IPS-NIHi7 (cell line): Measurements from ENCODE around the gene TOMM22.

Experiments
- DNase-seq: peaks from one replicate; pipeline ENCODE4 v3.0.0; 2012; ENCODE audit warnings: mixed read lengths; ENCODE audit errors: extremely low spot score

Gene TOMM22

DNA sequence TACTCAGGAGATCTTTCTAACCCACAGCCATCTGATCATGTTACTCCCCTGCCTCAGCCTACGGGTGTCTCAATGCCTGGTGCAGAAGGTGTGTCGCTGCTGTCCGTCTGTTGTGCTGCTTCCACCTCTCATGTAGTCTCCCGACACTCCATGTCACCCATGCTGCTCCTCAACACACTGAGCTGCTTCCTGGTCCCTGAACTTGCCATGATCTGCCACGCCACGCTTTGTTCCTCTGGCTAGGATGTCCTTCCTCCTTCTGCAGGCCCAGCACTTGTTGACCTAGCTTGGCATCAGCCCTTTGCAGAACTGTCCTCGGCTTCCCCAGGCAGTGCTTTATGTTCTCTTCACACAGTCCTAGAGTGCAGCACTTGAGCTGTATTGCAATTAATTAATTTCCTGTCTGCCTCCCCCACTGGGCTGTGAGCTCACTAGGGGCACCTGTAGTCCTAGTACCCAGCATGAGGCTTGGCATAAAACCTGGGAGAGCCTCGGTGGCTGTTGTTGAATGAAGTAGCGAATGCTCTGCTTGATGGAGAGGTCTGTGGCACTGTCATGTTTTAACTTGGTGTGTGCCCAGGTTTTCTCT lies 33.5 kb downstream of the TOMM22 start:
- DNase-seq, result no peak

DNA sequence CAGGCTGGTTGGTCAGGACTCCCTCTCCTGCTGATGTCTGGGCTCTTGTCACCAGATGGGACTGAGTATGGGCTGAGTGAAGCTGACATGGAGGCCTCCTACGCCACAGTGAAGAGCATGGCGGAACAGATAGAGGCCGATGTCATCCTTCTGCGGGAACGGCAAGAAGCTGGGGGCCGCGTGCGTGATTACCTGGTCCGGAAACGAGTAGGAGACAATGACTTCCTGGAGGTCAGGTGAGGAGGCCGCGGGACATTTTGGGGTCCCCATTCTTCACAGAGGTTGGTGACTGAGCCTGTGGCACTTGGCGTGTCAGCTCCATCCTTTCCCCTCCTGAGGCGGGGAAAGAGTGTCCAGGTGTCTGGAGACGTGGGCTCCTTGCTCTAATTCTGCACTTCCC lies 34.1 kb downstream of the TOMM22 start:
- DNase-seq, result no peak

DNA sequence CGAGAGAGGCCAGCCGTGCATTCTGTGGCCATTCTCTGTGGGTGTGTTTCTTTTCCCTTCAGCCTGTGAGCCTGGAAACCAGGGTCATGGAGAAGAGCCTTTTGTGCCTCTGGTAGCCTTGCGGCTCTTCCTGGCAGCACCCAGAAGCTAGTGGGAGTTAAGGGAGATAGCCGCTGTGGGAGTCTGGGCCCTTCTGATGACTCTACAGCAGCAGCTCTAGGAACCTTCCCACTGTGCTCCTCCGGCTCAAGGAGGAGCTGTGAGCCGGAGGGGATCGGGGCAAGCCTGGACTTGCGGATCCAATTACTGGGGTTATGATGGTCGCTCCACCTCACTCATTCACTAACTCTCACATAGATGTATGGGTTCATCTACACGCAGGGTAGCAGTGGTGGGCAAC lies 34.5 kb downstream of the TOMM22 start:
- DNase-seq, result no peak

DNA sequence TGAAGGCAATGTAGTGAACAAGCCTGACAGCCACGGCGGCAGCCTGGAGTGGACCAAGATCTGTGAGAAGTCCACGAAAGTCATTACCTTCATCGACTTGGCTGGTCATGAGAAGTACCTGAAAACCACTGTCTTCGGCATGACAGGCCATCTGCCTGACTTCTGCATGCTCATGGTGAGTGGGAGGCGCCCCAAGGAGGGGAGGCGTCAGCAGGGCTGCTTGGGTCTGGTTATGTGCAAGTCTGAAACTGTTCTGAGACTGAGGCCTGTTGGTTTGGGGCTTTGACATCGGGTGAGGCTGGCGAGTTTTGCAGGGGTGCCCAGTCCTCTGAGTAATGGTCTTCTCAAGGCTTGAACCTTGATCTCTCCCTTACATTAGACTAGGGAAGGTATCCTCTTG lies 35.1 kb downstream of the TOMM22 start:
- no peak for DNase-seq

DNA sequence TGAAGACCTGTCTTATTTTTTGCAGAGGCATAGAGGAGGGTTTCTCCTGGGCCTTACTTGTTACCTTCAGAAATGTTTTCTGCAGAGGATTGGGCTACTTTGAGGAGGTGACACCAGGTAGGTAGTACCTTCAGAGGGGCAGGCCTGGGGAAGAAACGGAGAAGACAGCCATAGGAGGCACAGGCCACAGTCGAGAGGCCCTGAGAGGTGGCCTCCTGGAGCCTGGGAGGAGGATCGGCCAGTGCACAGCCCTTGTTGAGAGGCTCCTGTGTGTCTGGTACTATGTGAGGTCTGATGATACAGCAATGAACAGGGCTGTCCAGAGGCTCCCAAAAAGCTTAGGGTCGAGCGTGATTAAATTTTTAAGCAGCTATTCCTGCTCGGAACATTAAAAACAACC lies 35.5 kb downstream of the TOMM22 start:
- DNase-seq, result no peak

DNA sequence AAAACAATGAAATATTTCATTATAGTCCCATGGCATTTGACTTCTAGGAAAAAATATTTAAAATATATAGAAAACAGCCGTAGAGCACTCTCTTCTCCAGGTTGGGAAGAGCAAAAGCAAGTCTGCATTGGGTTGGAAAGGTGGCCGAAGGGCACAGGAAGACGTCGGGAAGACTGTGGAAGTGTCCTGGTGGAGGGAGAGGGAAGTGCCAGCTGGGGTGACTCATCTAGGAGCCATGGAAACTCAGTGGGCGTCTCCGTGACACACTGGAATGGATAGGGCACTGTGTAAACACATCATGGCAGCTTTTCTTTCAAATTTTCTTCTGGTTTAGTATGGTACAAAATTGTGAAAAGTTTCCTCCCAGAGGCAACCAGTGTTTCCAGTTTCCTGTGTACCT lies 36.7 kb downstream of the TOMM22 start:
- DNase-seq, result peak; percentile 77

DNA sequence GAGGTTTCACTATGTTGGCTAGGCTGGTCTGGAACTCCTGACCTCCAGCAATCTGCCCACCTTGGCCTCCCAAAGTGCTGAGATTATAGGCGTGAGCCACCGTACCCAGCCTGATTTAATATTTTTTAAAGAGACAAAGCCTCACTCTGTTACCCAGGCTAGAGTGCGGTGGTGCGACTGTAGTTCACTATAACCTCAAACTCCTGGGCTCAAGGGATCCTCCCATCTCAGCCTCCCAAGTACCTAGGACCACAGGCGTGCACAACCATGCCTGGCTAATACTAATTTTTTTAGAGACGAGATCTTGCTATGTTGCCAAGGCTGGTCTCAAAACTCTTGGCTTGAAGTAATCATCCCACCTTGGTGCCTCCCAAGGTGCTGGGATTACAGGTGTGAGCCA lies 37.4 kb downstream of the TOMM22 start:
- no peak for DNase-seq

DNA sequence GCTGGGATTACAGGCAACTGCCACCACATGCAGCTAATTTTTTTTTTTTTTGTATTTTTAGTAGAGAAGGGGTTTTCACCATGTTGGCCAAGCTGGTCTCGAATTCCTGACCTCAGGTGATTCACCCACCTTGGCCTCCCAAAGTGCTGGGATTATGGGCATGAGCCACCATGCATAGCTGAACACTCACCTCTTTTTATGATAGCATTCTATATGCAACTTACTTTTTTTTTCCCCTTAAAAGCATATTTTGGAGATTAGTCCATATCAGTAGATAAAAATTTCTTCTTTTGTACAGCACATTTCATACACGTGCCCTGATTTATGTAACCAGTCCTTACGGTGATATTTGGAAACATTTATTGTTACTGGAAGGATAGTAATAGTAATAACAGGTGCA lies 38.6 kb downstream of the TOMM22 start:
- DNase-seq, result no peak

DNA sequence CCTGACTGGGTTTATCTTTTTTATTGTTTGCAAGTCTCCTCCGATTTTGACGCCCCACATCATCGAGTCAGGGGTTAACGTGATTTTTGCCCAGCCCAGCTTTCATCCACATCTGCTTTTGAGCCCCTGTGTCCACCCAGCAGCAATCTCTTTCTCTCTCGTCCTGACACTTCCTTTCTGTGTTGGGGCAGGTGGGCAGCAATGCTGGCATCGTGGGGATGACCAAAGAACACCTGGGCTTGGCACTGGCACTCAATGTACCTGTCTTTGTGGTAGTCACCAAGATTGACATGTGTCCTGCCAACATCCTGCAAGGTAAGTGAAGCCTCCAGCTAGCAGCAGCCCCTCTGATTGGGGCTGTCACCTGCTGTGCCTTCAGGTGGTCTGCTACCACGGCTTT lies 39.8 kb downstream of the TOMM22 start:
- DNase-seq, result no peak

DNA sequence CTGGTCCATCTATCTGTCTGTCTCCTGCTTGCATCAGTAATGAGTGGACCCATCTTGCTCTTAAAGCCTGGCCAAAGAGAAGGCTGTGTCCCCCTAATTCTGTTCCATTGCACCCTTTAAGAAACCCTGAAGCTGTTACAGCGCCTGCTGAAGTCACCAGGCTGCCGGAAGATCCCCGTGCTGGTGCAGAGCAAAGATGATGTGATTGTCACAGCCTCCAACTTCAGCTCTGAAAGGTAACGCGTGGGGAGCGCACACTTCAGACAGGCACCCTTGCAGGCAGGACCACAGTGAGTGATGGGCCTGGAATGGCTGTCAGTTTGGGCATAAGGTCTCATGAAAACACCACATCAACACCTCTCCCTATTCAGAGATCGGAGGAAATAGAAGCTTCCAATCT lies 42.4 kb downstream of the TOMM22 start:
- no peak for DNase-seq

DNA sequence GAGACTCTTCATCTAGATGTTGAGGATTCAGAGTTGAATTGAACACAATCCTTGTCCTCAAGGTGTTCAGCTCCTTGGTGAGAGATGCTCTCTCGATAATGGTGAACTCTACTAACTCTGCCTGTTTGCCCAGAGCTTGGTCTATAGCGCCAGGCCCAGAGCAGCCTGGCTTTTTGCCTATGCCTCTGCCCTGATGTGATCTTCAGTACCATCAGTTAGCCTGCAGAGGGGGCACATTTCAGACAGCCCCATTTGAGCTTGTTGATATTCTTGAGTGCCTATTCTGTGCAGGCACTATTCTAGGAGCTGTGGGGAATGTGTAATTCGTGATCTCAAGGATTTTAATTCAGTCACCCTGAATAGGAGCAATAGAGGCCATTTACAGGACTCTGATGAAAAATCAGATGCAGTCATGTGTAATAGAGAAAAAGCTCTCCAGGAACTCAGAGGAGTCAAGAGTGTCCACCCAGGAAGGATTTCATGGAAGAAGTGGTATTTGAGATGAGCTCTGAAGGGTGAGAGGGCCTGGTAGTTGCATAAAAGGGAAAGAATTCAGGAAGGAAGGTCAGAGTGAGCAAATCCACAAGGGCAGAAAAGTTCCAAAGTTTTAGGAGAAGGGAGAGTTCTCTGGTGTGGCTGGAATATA lies 43.3 kb downstream of the TOMM22 start:
- peak; percentile 64 for DNase-seq

DNA sequence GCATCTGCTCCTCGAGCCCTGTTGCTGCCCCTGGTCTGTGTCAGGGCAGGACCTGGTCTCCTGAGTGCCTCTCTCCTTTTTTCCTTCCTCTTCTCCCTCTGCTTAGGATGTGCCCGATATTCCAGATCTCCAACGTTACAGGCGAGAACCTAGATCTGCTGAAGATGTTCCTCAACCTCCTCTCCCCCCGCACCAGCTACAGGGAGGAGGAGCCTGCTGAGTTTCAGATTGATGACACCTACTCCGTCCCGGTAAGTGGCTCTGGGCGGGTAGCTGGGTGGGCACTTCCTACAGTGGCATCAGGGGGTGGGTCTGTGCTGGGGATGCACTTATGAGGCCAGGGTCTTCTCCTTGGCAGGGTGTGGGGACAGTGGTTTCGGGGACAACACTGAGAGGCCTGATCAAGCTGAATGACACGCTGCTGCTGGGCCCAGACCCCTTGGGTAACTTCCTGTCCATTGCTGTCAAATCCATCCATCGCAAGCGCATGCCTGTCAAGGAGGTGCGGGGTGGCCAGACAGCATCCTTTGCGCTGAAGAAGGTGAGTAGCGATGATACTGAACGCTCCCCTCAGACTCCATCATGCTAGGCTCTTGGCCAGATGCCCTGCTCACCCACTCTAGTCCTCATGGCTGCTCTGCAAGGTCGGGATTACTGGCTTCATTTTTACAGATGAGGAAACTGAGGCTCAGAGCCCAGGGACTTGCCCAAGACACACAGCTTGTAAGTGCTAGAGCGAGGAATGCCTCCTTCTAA lies 44.3 kb downstream of the TOMM22 start:
- DNase-seq, result no peak

DNA sequence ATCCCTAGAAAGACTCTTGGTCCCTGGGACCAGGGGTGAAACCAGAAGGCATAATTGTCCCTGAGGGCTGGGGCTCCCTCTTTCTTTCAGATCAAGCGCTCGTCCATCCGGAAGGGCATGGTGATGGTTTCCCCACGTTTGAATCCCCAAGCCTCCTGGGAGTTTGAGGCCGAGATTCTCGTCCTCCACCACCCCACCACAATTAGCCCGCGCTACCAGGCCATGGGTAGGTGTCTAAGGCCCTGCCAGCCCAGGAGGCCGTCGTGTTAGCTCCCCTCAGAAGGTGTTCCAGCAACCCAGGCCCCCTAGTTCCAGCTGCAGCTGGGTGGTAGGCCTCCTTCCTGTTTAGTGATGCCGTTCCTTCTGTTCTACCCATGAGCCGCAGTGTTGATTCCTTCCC lies 45.4 kb downstream of the TOMM22 start:
- no peak for DNase-seq

DNA sequence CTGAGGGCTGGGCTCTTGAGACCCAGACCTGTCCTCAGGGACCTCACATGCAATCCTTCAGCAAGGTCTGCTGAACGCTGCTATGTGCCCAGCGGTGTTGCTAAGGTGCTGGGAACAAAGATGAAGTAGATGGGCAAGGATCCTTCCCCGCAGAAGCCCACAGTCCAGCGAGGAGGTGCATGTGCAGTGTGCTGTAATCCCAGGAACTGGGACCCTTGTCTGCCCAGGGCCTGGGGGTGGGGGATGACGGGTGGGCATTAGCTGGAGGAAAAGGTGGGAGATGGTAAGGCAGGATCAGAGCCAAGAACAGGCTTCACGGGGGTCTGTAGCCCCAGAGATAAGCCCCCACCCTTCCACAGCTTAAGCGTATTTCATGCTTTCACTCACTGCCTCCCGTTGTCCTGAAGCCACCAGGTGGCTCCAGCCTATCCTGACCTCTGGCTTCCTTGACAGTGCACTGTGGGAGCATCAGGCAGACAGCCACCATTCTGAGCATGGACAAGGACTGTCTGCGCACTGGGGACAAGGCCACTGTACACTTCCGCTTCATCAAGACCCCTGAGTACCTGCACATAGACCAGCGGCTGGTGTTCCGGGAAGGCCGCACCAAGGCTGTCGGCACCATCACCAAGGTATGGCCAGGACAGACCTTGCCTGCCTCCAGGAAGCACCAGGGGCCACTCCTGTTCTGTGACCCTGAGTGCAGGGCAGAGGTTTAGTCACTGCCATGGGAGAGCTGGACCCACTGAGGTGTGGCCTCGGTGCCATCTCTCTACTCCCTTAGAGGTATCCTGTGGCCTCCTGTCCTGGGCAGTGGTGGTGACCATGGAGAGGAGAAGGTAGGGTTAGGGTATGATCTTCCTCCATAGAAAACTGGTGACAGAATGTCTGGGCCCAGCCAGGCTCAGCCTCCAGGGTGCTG lies 46.0 kb downstream of the TOMM22 start:
- DNase-seq, result no peak

DNA sequence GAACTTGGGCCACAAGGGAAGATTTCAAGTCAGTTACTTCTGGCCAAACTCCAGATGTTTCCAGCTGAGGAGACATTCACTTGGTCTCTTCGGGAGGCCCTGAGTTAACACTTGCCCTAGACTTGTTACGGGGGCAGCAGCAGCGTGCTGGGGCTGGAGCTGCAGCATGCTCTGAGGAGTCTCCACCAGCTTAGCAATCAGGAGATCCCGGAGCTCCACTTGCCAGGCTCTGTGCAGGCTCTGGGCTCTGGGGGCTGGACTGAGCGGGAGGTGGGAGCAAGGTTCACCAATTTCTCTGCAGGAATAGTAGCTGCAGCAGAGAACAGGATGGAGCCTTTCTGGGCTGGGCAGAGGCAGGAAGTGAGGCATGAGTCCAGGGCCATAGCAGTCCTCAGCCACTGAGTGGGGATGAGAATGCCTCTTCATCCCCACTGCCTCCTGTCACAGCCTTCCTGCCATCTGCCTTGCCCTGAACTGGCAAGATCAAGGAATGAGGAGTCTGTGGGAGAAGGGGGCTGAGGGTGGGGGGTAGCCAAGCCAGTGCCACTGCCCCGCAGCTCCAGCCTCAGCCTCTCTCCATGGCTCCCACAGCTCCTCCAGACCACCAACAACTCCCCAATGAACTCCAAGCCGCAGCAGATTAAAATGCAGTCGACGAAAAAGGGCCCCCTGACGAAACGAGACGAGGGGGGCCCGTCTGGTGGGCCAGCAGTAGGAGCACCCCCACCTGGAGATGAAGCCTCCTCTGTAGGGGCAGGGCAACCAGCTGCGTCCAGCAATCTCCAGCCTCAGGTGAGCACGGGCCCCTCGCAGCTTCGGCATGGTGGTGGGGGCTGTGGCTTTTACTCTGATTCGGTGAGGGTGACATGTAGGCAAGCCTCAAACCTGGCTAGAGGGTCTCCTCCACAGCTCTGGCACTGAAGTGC lies 47.4 kb downstream of the TOMM22 start:
- DNase-seq, result no peak

DNA sequence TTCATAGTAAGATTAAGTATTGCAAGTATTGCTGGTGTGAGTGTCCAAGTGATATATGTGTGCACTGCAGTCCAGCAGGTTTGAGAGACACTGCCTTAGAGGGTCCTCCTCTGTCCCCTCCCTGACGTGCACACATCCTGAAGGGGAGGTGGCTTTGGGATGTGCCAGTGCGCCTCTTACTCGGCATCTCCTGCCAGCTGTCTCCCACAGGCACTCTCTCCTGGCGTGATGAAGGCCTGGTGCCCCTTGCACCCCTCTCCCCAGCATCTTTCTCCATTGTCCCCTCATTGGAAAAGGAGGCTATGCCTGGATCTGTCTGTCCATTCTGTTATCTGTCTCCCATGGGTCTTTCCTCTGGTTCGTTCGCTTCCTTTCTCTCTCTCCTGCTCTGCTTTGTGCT lies 48.2 kb downstream of the TOMM22 start:
- no peak for DNase-seq

DNA sequence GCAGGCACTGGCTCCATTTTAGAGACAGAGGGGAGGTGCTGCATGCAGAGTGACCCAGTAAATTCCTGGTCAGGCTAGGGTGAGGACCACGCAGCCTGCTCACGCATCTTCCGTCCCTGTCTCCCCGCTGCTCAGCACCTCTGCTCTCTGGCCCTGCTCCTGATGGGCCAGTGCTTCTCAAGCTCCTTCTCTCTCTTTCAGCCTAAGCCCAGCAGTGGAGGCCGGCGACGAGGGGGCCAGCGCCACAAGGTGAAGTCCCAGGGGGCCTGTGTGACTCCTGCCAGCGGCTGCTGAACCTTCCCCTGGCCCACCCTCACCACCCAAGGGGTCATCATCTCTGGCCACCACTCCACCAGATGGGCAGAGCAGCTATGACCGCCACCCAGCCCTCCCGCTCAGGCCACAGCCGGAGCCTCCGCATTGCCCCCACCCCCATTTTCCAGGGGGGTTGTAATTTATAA lies 48.7 kb downstream of the TOMM22 start:
- DNase-seq, result no peak

DNA sequence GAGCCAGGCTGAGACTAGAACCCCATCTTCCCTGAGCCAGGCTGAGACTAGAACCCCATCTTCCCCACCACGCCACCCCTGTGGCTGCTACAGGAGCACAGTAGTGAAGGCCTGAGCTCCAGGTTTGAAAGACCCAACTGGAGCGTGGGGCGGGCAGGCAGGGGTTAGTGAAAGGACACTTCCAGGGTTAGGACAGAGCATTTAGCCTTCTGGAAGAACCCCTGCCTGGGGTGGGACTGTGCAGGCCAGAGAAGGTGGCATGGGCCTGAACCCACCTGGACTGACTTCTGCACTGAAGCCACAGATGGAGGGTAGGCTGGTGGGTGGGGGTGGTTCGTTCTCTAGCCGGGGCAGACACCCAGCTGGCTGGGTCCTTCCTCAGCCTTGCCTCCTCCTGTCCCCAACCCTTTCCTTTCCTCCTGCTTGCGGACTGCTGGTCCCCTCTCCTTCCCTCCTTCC lies 50.0 kb downstream of the TOMM22 start:
- DNase-seq, result no peak

DNA sequence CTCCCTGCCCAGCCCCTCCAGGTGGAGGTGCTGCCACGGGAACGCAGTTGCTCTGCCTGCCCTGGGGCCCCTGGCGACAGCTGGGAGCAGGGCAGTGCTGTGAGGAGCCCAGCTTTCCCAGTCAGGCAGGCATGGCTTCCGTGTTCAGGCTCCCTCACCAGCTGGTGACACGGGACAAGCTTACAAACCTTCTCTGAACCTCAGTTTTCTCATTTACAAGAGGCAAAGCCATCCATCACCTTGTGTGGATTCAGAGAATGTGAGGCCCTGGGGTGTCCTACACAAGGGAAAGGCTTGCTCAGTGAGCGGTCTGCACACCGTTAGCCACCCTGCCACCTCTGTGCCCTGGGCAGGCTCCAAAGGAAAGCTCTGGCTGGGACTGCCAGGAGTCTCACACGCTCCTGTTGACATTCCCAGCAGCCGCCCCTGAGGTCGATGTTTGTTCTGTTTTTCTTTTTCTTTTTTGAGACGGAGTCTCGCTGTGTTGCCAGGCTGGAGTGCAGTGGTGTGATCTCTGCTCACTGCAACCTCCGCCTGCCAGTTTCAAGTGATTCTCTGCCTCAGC lies 50.6 kb downstream of the TOMM22 start:
- no peak for DNase-seq

DNA sequence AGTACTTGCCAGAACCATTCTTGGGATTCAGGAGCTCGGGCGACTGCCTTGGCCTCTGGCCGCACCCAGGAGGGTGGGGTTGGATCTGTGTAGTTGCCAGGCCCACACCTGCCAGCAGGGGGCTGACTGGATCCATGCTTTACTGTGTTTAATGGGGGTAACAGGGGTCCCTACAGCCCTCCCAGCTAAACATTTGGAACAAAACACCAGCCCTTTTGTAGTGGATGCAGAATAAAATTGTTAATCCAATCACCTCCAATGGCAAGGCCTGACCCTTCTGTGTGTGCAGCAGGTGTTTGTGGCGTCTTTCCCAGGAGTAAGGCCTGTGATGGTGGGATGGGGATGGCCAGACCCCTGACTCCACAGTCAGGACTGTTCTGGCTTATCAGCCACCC lies 51.6 kb downstream of the TOMM22 start:
- DNase-seq, result peak; percentile 76
